ENCODE measurements around the gene NCAM2. TPM values are rescaled to one million over a fixed set of nuclear protein-coding genes. Genes with fewer than 3 reads are reported as not detected.

The NCAM2 gene
- polyA plus RNA-seq, 1 donor from 2014 or later, result 9.8 TPM

DNA sequence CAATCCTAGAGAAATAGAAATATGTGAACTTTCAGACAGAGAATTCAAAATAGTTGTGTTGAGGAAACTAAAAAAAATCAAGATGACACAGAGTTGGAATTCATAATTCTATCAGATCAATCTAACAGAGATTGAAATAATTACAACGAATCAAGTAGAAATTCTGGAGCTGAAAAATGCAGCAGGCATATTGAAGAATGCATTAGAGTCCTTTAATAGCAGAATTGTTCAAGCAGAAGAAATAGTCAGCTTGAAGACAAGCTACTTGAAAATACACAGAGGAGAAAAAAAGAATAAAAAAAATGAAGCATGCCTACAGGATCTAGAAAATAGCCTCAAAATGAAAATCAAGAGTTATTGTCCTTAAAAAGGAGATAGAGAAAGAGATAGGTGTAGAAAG is 347.1 kb downstream of the NCAM2 start:
- H3F3A ChIP-seq (ENCODE audit: insufficient read depth, low read length, poor library complexity, severe bottlenecking), result no peaks in the 10 kb centered on the region
- no peaks in the 10 kb centered on the region for H3K9me3 ChIP-seq (ENCODE audit: low read length)
- H3K4me2 ChIP-seq (ENCODE audit: low read length), result no peak overlapping the region
- H3K9me2 ChIP-seq (ENCODE audit: insufficient read depth, low read length), result no peaks in the 10 kb centered on the region
- no peaks in the 10 kb centered on the region for H3K27me3 ChIP-seq (ENCODE audit: insufficient read depth, low read depth, low read length)
- TF ChIP-seq RAD21 (conservative IDR thresholded peaks at IDR 0.05), result no peak
- TF ChIP-seq, protein P1, sequence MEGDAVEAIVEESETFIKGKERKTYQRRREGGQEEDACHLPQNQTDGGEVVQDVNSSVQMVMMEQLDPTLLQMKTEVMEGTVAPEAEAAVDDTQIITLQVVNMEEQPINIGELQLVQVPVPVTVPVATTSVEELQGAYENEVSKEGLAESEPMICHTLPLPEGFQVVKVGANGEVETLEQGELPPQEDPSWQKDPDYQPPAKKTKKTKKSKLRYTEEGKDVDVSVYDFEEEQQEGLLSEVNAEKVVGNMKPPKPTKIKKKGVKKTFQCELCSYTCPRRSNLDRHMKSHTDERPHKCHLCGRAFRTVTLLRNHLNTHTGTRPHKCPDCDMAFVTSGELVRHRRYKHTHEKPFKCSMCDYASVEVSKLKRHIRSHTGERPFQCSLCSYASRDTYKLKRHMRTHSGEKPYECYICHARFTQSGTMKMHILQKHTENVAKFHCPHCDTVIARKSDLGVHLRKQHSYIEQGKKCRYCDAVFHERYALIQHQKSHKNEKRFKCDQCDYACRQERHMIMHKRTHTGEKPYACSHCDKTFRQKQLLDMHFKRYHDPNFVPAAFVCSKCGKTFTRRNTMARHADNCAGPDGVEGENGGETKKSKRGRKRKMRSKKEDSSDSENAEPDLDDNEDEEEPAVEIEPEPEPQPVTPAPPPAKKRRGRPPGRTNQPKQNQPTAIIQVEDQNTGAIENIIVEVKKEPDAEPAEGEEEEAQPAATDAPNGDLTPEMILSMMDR (IDR thresholded peaks at IDR 0.05; ENCODE audit: poor library complexity, severe bottlenecking), result no peak
- TF ChIP-seq, protein P2, sequence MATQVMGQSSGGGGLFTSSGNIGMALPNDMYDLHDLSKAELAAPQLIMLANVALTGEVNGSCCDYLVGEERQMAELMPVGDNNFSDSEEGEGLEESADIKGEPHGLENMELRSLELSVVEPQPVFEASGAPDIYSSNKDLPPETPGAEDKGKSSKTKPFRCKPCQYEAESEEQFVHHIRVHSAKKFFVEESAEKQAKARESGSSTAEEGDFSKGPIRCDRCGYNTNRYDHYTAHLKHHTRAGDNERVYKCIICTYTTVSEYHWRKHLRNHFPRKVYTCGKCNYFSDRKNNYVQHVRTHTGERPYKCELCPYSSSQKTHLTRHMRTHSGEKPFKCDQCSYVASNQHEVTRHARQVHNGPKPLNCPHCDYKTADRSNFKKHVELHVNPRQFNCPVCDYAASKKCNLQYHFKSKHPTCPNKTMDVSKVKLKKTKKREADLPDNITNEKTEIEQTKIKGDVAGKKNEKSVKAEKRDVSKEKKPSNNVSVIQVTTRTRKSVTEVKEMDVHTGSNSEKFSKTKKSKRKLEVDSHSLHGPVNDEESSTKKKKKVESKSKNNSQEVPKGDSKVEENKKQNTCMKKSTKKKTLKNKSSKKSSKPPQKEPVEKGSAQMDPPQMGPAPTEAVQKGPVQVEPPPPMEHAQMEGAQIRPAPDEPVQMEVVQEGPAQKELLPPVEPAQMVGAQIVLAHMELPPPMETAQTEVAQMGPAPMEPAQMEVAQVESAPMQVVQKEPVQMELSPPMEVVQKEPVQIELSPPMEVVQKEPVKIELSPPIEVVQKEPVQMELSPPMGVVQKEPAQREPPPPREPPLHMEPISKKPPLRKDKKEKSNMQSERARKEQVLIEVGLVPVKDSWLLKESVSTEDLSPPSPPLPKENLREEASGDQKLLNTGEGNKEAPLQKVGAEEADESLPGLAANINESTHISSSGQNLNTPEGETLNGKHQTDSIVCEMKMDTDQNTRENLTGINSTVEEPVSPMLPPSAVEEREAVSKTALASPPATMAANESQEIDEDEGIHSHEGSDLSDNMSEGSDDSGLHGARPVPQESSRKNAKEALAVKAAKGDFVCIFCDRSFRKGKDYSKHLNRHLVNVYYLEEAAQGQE (IDR thresholded peaks at IDR 0.05; ENCODE audit: borderline replicate concordance), result no peak
- TF ChIP-seq EZH2 (IDR thresholded peaks at IDR 0.05; ENCODE audit: borderline replicate concordance, insufficient read depth, low read length, poor library complexity, severe bottlenecking), result no peak
- TF ChIP-seq TAF1 (IDR thresholded peaks at IDR 0.05; ENCODE audit: low read depth), result no peak
- no peak for TF ChIP-seq MXI1 (conservative IDR thresholded peaks at IDR 0.05; ENCODE audit: poor library complexity, severe bottlenecking)
- no peak for TF ChIP-seq EP300 (conservative IDR thresholded peaks at IDR 0.05; ENCODE audit: poor library complexity, severe bottlenecking)
- no peak overlapping the region for H2AFZ ChIP-seq (ENCODE audit: low read depth, low read length)
- H4K20me1 ChIP-seq (ENCODE audit: insufficient read depth), result no peaks in the 10 kb centered on the region
- H3K36me3 ChIP-seq (ENCODE audit: insufficient read depth, low read length), result no peaks in the 10 kb centered on the region
- H3K79me2 ChIP-seq (replicated peaks; ENCODE audit: insufficient read depth, low read length), result no peaks in the 10 kb centered on the region
- no peak overlapping the region for H3K27ac ChIP-seq (ENCODE audit: low read length)
- no peak overlapping the region for H3K9ac ChIP-seq (ENCODE audit: low read length)
- no peak overlapping the region for H3K4me3 ChIP-seq (ENCODE audit: low read length)

DNA sequence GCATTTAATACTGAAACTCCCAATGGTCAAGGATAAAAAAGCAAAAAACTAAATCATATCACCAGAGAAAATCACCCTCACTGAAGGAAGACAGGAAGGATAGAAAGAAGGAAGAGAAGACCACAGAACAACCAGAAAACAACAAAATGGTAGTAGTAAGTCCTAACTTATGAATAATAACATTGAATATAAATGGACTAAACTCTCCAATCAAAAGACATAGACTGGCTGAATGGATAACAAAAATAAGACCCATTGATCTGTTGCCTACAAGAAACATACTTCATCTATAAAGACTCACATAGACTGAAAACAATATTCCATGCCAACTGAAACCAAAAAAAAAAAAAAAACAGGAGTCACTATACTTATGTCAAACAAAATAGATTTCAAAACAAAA is 347.7 kb downstream of the NCAM2 start:
- H3K79me2 ChIP-seq (replicated peaks; ENCODE audit: insufficient read depth, low read length), result no peaks in the 10 kb centered on the region
- no peak overlapping the region for H3K27ac ChIP-seq (ENCODE audit: low read length)
- H2AFZ ChIP-seq (ENCODE audit: low read depth, low read length), result no peak overlapping the region
- H3K4me2 ChIP-seq (ENCODE audit: low read length), result no peak overlapping the region
- no peaks in the 10 kb centered on the region for H4K20me1 ChIP-seq (ENCODE audit: insufficient read depth)
- no peak overlapping the region for H3K9ac ChIP-seq (ENCODE audit: low read length)
- no peaks in the 10 kb centered on the region for H3K36me3 ChIP-seq (ENCODE audit: insufficient read depth, low read length)
- H3K4me3 ChIP-seq (ENCODE audit: low read length), result no peak overlapping the region
- H3F3A ChIP-seq (ENCODE audit: insufficient read depth, low read length, poor library complexity, severe bottlenecking), result no peaks in the 10 kb centered on the region
- H3K9me2 ChIP-seq (ENCODE audit: insufficient read depth, low read length), result no peaks in the 10 kb centered on the region
- H3K9me3 ChIP-seq (ENCODE audit: low read length), result no peaks in the 10 kb centered on the region
- H3K27me3 ChIP-seq (ENCODE audit: insufficient read depth, low read depth, low read length), result no peaks in the 10 kb centered on the region
- TF ChIP-seq SMC3 (conservative IDR thresholded peaks at IDR 0.05; ENCODE audit: poor library complexity) (no peak), RAD21 (conservative IDR thresholded peaks at IDR 0.05) (no peak), POLR2AphosphoS5 (IDR thresholded peaks at IDR 0.05) (no peak), EP300 (conservative IDR thresholded peaks at IDR 0.05; ENCODE audit: poor library complexity, severe bottlenecking) (no peak), TAF1 (IDR thresholded peaks at IDR 0.05; ENCODE audit: low read depth) (no peak)

DNA sequence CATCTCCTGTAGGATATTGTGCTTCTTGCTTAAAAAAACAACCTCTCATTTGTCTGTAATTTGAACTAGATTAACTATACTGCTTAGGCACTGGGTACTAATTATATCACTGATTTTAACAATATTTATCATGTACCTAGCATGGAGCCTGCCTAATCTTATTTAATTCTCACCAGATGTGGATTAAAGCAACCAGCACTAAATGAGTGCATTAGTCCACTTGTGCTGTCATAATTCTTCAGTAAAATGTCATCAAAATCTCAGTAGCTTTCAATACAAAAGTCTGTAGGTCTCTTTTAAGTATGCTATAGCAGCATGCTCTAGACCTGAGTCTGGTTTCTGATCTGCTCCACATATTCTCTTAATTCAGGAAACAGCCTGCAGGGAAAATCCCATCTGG is 368.1 kb downstream of the NCAM2 start:
- Histone ChIP-seq H3K27me3 (ENCODE audit: insufficient read depth, low read depth, low read length) (no peaks in the 10 kb centered on the region), H3K36me3 (ENCODE audit: insufficient read depth, low read length) (no peaks in the 10 kb centered on the region), H3K27ac (ENCODE audit: low read length) (no peak overlapping the region), H3K9ac (ENCODE audit: low read length) (no peak overlapping the region), H3K79me2 (replicated peaks; ENCODE audit: insufficient read depth, low read length) (no peaks in the 10 kb centered on the region), H3K9me2 (ENCODE audit: insufficient read depth, low read length) (no peaks in the 10 kb centered on the region), H3K9me3 (ENCODE audit: low read length) (no peaks in the 10 kb centered on the region), H4K20me1 (ENCODE audit: insufficient read depth) (no peaks in the 10 kb centered on the region), H3K4me3 (ENCODE audit: low read length) (no peak overlapping the region), H3F3A (ENCODE audit: insufficient read depth, low read length, poor library complexity, severe bottlenecking) (no peaks in the 10 kb centered on the region), H3K4me2 (ENCODE audit: low read length) (no peak overlapping the region), H2AFZ (ENCODE audit: low read depth, low read length) (no peak overlapping the region)
- no peak for TF ChIP-seq SMC3 (conservative IDR thresholded peaks at IDR 0.05; ENCODE audit: poor library complexity)
- no peak for TF ChIP-seq MXI1 (conservative IDR thresholded peaks at IDR 0.05; ENCODE audit: poor library complexity, severe bottlenecking)
- TF ChIP-seq RAD21 (conservative IDR thresholded peaks at IDR 0.05), result no peak
- TF ChIP-seq EP300 (conservative IDR thresholded peaks at IDR 0.05; ENCODE audit: poor library complexity, severe bottlenecking), result no peak
- TF ChIP-seq TAF1 (IDR thresholded peaks at IDR 0.05; ENCODE audit: low read depth), result no peak
- TF ChIP-seq, protein P2 (IDR thresholded peaks at IDR 0.05; ENCODE audit: borderline replicate concordance), result no peak
